Adrenal gland (tissue), 5 donors: ENCODE data around the gene IFITM2.

Source experiments
- POLR2A ChIP-seq, 2 donors: fragments of 450-650 bp; IDR thresholded peaks; one replicate each; pipeline ENCODE4 v1.6.1; 2017; ENCODE audit warnings: antibody characterized with exemption in 2 of 2, mild to moderate bottlenecking in 2 of 2, moderate library complexity in 1 of 2
- TF ChIP-seq, protein P1 (sequence below), 6 experiments: fragments of 450-650 bp in 4 of 6; fragments of 200-600 bp in 2 of 6; sonication (generic) in 1 of 6; IDR thresholded peaks; 1 replicate in 5 of 6; 2 replicates in 1 of 6; pipeline versions ENCODE4 v1.5.1 to v1.8.0; 2016 to 2021; ENCODE audit warnings: antibody characterized with exemption in 6 of 6, mild to moderate bottlenecking in 2 of 6, moderate library complexity in 1 of 6
- donor health status: DM: no; HTN: no; CAD: no.

- TF ChIP-seq, protein P1, sequence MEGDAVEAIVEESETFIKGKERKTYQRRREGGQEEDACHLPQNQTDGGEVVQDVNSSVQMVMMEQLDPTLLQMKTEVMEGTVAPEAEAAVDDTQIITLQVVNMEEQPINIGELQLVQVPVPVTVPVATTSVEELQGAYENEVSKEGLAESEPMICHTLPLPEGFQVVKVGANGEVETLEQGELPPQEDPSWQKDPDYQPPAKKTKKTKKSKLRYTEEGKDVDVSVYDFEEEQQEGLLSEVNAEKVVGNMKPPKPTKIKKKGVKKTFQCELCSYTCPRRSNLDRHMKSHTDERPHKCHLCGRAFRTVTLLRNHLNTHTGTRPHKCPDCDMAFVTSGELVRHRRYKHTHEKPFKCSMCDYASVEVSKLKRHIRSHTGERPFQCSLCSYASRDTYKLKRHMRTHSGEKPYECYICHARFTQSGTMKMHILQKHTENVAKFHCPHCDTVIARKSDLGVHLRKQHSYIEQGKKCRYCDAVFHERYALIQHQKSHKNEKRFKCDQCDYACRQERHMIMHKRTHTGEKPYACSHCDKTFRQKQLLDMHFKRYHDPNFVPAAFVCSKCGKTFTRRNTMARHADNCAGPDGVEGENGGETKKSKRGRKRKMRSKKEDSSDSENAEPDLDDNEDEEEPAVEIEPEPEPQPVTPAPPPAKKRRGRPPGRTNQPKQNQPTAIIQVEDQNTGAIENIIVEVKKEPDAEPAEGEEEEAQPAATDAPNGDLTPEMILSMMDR (IDR thresholded peaks at IDR 0.05): no peak
- no peak for TF ChIP-seq POLR2A (IDR thresholded peaks at IDR 0.05)
Observed at GRCh38 chr11:285021-285893, 22.4 kb upstream of the IFITM2 start.
